Measurements from ENCODE around the gene MRPS34.

MRPS34 gene

DNA sequence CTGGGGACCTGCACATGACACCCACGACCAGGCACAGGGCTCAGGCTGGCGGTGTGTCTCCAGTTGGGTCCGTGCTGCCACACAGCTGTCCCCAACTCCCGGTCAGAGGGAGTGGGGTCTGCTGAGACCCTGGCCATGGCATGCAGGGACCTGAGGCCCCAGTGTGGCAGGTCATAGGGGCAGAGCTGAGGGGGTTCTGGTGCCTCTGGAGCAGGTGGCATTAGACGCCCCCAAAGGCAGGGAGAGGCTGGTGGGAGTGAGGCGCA, 14.1 kb upstream of the MRPS34 start:
- H3K79me2 ChIP-seq (ENCODE audit: low read length) = peaks cover 48% of the 10 kb centered on the region
- H3K4me3 ChIP-seq (ENCODE audit: low read length) = no peak overlapping the region
- no peaks in the 10 kb centered on the region for H3K9me3 ChIP-seq (ENCODE audit: insufficient read depth, low read length)
- H2AFZ ChIP-seq (ENCODE audit: low read depth, low read length) = no peak overlapping the region
- no peak overlapping the region for H3K27ac ChIP-seq (ENCODE audit: low read length)
- no peaks in the 10 kb centered on the region for H4K20me1 ChIP-seq (ENCODE audit: insufficient read depth, low read length)
- H3K4me2 ChIP-seq (ENCODE audit: low read length) = no peak overlapping the region
- no peak for TF ChIP-seq EZH2phosphoT487 (IDR thresholded peaks at IDR 0.05; ENCODE audit: low read depth)
- TF ChIP-seq CTCF (IDR thresholded peaks at IDR 0.05; ENCODE audit: low read depth, low read length) = no peak
- no peak overlapping the region for H3K9ac ChIP-seq (ENCODE audit: low read length)
- peaks cover 5% of the 10 kb centered on the region; the same call in 1 of the 2 replicates for H3K4me1 ChIP-seq (ENCODE audit: low read length)
- H3K36me3 ChIP-seq (replicated peaks; ENCODE audit: low read depth, low read length) = no peaks in the 10 kb centered on the region
- no peaks in the 10 kb centered on the region for H3K27me3 ChIP-seq (ENCODE audit: low read depth, low read length)

GRCh38 chr16:1786242-1787055, 13.5 kb upstream of the MRPS34 start:
- Histone ChIP-seq H3K4me3 (ENCODE audit: low read length) (no peak overlapping the region), H3K4me2 (ENCODE audit: low read length) (no peak overlapping the region), H3K4me1 (ENCODE audit: low read length) (peaks cover 7% of the 10 kb centered on the region), H3K27me3 (ENCODE audit: low read depth, low read length) (no peaks in the 10 kb centered on the region), H3K79me2 (ENCODE audit: low read length) (peaks cover 53% of the 10 kb centered on the region), H3K36me3 (replicated peaks; ENCODE audit: low read depth, low read length) (no peaks in the 10 kb centered on the region), H3K27ac (ENCODE audit: low read length) (no peak overlapping the region), H3K9ac (ENCODE audit: low read length) (no peak overlapping the region), H4K20me1 (ENCODE audit: insufficient read depth, low read length) (no peaks in the 10 kb centered on the region), H2AFZ (ENCODE audit: low read depth, low read length) (no peak overlapping the region), H3K9me3 (ENCODE audit: insufficient read depth, low read length) (no peaks in the 10 kb centered on the region)
- TF ChIP-seq CTCF (IDR thresholded peaks at IDR 0.05; ENCODE audit: low read depth, low read length) (no peak), EZH2phosphoT487 (IDR thresholded peaks at IDR 0.05; ENCODE audit: low read depth) (no peak)

DNA sequence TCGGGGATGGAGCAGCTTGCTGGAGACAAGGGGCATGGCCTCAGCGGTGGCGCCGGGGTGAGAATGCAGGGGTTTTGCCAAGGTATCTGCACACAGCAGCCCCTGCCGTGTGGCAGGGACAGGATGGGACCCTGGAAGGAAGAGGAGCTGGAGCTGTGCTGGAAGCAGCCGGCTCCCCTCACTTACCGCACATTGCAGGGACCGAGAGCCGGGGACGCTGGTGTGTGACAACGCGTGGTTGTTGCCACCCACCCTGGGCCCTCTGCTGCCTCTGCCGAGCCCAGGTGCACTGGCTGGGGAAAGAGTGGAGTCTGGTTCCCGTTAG, 12.9 kb upstream of the MRPS34 start:
- Histone ChIP-seq H3K9ac (ENCODE audit: low read length) (no peak overlapping the region), H3K36me3 (replicated peaks; ENCODE audit: low read depth, low read length) (no peaks in the 10 kb centered on the region), H3K9me3 (ENCODE audit: insufficient read depth, low read length) (no peaks in the 10 kb centered on the region), H3K4me3 (ENCODE audit: low read length) (no peak overlapping the region), H3K4me1 (ENCODE audit: low read length) (peaks cover 11% of the 10 kb centered on the region), H3K79me2 (ENCODE audit: low read length) (peaks cover 54% of the 10 kb centered on the region), H4K20me1 (ENCODE audit: insufficient read depth, low read length) (no peaks in the 10 kb centered on the region), H3K27ac (ENCODE audit: low read length) (no peak overlapping the region), H3K27me3 (ENCODE audit: low read depth, low read length) (no peaks in the 10 kb centered on the region), H3K4me2 (ENCODE audit: low read length) (no peak overlapping the region), H2AFZ (ENCODE audit: low read depth, low read length) (no peak overlapping the region)
- TF ChIP-seq EZH2phosphoT487 (IDR thresholded peaks at IDR 0.05; ENCODE audit: low read depth) (no peak), CTCF (IDR thresholded peaks at IDR 0.05; ENCODE audit: low read depth, low read length) (no peak)

- Histone ChIP-seq H3K27me3 (ENCODE audit: low read depth, low read length) (no peaks in the 10 kb centered on the region), H2AFZ (ENCODE audit: low read depth, low read length) (no peak overlapping the region), H3K36me3 (replicated peaks; ENCODE audit: low read depth, low read length) (no peaks in the 10 kb centered on the region), H3K9me3 (ENCODE audit: insufficient read depth, low read length) (no peaks in the 10 kb centered on the region), H4K20me1 (ENCODE audit: insufficient read depth, low read length) (no peaks in the 10 kb centered on the region), H3K27ac (ENCODE audit: low read length) (no peak overlapping the region), H3K4me3 (ENCODE audit: low read length) (no peak overlapping the region), H3K4me2 (ENCODE audit: low read length) (no peak overlapping the region), H3K79me2 (ENCODE audit: low read length) (peaks cover 54% of the 10 kb centered on the region), H3K4me1 (ENCODE audit: low read length) (peaks cover 11% of the 10 kb centered on the region), H3K9ac (ENCODE audit: low read length) (no peak overlapping the region)
- TF ChIP-seq EZH2phosphoT487 (IDR thresholded peaks at IDR 0.05; ENCODE audit: low read depth) = no peak
- TF ChIP-seq CTCF (IDR thresholded peaks at IDR 0.05; ENCODE audit: low read depth, low read length) = no peak
Measured at GRCh38 chr16:1784977-1785845, 12.3 kb upstream of the MRPS34 start.

Data from OCI-LY3 (cell line).